Measurements from ENCODE around the gene ICAM1. TPM values are rescaled to one million over a fixed set of nuclear protein-coding genes. Genes with fewer than 3 reads are reported as not detected.

Gene ICAM1
- total RNA-seq, 1 experiment from 2014 or later: 1.7 TPM

DNA sequence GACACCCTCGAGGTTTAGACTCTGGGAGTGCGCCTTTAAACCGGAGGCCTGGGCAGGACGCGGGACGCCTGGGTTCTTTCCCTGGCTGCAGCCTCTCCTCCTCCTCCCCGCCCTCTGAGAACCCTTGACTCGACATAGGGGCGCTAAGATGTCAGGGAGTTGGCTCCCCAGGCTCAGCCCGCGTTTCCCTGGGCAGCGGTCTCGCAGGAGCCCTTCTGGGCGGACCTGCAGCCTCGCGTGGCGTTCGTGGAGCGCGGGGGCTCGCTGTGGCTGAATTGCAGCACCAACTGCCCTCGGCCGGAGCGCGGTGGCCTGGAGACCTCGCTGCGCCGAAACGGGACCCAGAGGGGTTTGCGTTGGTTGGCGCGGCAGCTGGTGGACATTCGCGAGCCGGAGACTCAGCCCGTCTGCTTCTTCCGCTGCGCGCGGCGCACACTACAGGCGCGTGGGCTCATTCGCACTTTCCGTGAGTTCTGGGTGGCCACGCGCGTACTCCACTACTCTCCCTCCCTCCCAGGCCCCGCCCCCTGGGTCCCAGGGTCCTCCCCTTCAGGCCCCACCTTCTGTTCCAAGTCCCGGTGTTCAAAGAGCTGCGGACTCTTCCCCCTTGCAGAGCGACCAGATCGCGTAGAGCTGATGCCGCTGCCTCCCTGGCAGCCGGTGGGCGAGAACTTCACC lies 20.1 kb downstream of the ICAM1 start:
- POLR2A ChIA-PET (ENCODE audit: low non-redundant PET): interaction anchor here (0.6 kb wide), 1 partner anchor 85 kb away, joined by 4 read pairs; no protein-coding TSS in a partner anchor

GRCh38 chr19:10291554-10292205 lies 20.8 kb downstream of the ICAM1 start:
- TF ChIP-seq, protein P1, sequence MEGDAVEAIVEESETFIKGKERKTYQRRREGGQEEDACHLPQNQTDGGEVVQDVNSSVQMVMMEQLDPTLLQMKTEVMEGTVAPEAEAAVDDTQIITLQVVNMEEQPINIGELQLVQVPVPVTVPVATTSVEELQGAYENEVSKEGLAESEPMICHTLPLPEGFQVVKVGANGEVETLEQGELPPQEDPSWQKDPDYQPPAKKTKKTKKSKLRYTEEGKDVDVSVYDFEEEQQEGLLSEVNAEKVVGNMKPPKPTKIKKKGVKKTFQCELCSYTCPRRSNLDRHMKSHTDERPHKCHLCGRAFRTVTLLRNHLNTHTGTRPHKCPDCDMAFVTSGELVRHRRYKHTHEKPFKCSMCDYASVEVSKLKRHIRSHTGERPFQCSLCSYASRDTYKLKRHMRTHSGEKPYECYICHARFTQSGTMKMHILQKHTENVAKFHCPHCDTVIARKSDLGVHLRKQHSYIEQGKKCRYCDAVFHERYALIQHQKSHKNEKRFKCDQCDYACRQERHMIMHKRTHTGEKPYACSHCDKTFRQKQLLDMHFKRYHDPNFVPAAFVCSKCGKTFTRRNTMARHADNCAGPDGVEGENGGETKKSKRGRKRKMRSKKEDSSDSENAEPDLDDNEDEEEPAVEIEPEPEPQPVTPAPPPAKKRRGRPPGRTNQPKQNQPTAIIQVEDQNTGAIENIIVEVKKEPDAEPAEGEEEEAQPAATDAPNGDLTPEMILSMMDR (conservative IDR thresholded peaks at IDR 0.05; ENCODE audit: low read depth, low read length): no peak
- no peak for TF ChIP-seq EZH2 (IDR thresholded peaks at IDR 0.05; ENCODE audit: borderline replicate concordance, low read depth, low read length, poor library complexity, severe bottlenecking)
- no peak for DNase-seq (ENCODE audit: low spot score)
- no TSS peak for BruUV-seq (replicated peaks)
- intact Hi-C loops (cut with micrococcal nuclease; ENCODE audit: unreplicated experiment): no loop called here
- Histone ChIP-seq H3K27ac (ENCODE audit: low read depth, low read length, poor library complexity, severe bottlenecking) (no peak overlapping the region), H3K27me3 (replicated peaks; ENCODE audit: insufficient read depth, low read depth, low read length, poor library complexity) (peaks cover 38% of the 10 kb centered on the region), H3K4me3 (ENCODE audit: low read depth, low read length, poor library complexity, severe bottlenecking) (peak overlapping the region; percentile 47), H3K9me3 (ENCODE audit: low read depth, low read length, poor library complexity, severe bottlenecking) (no peaks in the 10 kb centered on the region), H3K36me3 (ENCODE audit: insufficient read depth, low read length, poor library complexity, severe bottlenecking) (no peaks in the 10 kb centered on the region), H3K4me1 (ENCODE audit: insufficient read depth, low read length, poor library complexity, severe bottlenecking) (peaks cover 55% of the 10 kb centered on the region)
- POLR2A ChIA-PET (ENCODE audit: low non-redundant PET): interaction anchor here (0.6 kb wide), 1 partner anchor 85 kb away, joined by 4 read pairs; no protein-coding TSS in a partner anchor
- CTCF ChIA-PET: interaction anchor here (3.1 kb wide), 1 partner anchor 22 kb away, joined by 15 read pairs; no protein-coding TSS in a partner anchor

More for the DNA sequence above, 20.1 kb downstream of the ICAM1 start:
- Histone ChIP-seq H3K27me3 (replicated peaks; ENCODE audit: insufficient read depth, low read depth, low read length, poor library complexity) (peaks cover 36% of the 10 kb centered on the region), H3K9me3 (ENCODE audit: low read depth, low read length, poor library complexity, severe bottlenecking) (no peaks in the 10 kb centered on the region), H3K36me3 (ENCODE audit: insufficient read depth, low read length, poor library complexity, severe bottlenecking) (no peaks in the 10 kb centered on the region), H3K4me3 (ENCODE audit: low read depth, low read length, poor library complexity, severe bottlenecking) (peak overlapping the region; percentile 47), H3K4me1 (ENCODE audit: insufficient read depth, low read length, poor library complexity, severe bottlenecking) (peaks cover 61% of the 10 kb centered on the region), H3K27ac (ENCODE audit: low read depth, low read length, poor library complexity, severe bottlenecking) (no peak overlapping the region)
- CTCF ChIA-PET: interaction anchor here (1.6 to 3.1 kb wide), 2 partner anchors 22 to 32 kb away, joined by 6 to 15 read pairs; no protein-coding TSS in a partner anchor
- intact Hi-C loops (cut with micrococcal nuclease; ENCODE audit: unreplicated experiment): no loop called here
- TF ChIP-seq, protein P1 (conservative IDR thresholded peaks at IDR 0.05; ENCODE audit: low read depth, low read length): no peak
- TF ChIP-seq EZH2 (IDR thresholded peaks at IDR 0.05; ENCODE audit: borderline replicate concordance, low read depth, low read length, poor library complexity, severe bottlenecking): no peak
- DNase-seq (ENCODE audit: low spot score): peak; percentile 66
- no TSS peak for BruUV-seq (replicated peaks)

DNA sequence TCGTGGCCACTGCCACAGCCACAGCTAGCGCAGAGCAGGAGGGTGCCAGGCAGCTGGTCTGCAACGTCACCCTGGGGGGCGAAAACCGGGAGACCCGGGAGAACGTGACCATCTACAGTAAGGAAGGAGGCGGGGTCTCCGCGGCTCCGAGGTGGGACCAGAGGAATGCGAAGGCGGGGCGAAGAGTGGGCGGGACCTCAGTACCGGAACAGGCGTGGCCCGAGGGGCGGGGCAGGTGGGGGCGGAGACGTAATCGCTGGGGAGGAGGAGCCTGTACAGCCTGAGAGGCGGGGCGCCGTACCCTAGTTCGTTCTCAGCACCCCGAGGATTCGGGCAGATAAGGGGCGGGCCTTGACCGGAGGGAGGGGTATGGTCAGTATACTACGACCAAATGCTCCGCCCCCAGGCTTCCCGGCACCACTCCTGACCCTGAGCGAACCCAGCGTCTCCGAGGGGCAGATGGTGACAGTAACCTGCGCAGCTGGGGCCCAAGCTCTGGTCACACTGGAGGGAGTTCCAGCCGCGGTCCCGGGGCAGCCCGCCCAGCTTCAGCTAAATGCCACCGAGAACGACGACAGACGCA lies 21.4 kb downstream of the ICAM1 start:
- Histone ChIP-seq H3K4me1 (ENCODE audit: insufficient read depth, low read length, poor library complexity, severe bottlenecking) (peaks cover 49% of the 10 kb centered on the region), H3K4me3 (ENCODE audit: low read depth, low read length, poor library complexity, severe bottlenecking) (peak overlapping the region; percentile 47), H3K27ac (ENCODE audit: low read depth, low read length, poor library complexity, severe bottlenecking) (no peak overlapping the region), H3K9me3 (ENCODE audit: low read depth, low read length, poor library complexity, severe bottlenecking) (no peaks in the 10 kb centered on the region), H3K27me3 (replicated peaks; ENCODE audit: insufficient read depth, low read depth, low read length, poor library complexity) (peaks cover 38% of the 10 kb centered on the region), H3K36me3 (ENCODE audit: insufficient read depth, low read length, poor library complexity, severe bottlenecking) (no peaks in the 10 kb centered on the region)
- TF ChIP-seq, protein P1 (conservative IDR thresholded peaks at IDR 0.05; ENCODE audit: low read depth, low read length): no peak
- no peak for TF ChIP-seq EZH2 (IDR thresholded peaks at IDR 0.05; ENCODE audit: borderline replicate concordance, low read depth, low read length, poor library complexity, severe bottlenecking)
- POLR2A ChIA-PET (ENCODE audit: low non-redundant PET): no interaction called here
- no TSS peak for BruUV-seq (replicated peaks)
- intact Hi-C loops (cut with micrococcal nuclease; ENCODE audit: unreplicated experiment): no loop called here
- DNase-seq (ENCODE audit: low spot score): peak; percentile 88
- CTCF ChIA-PET: no interaction called here
